ENCODE data around the gene KHNYN. TPM values are rescaled to one million over a fixed set of nuclear protein-coding genes. Genes with fewer than 3 reads are reported as not detected.
"Not testable (repeated sequence)": the region's sequence is repeated elsewhere in the genome, so short reads cannot be mapped to it uniquely, and the experiment has no call there.

The KHNYN gene
- total RNA-seq, 1 donor from 2014 or later = 56.6 TPM

DNA sequence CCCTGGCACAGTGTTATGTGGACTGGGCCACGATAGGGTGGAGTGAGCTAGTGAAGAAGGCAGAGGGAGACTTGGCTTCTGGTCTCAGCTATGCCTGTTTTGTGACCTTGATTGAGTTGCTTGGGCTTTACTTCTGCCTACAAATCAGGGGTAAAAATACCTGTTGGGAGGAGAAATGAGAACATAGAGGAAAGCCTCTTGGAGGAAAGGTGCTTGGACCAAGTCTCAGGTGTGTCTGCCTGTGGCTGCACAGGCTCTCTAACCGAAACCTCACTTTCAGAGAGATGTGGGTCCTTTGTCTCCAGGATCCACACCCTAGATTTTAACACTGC, 7.9 kb downstream of the KHNYN start:
- no peak for DNase-seq

DNA sequence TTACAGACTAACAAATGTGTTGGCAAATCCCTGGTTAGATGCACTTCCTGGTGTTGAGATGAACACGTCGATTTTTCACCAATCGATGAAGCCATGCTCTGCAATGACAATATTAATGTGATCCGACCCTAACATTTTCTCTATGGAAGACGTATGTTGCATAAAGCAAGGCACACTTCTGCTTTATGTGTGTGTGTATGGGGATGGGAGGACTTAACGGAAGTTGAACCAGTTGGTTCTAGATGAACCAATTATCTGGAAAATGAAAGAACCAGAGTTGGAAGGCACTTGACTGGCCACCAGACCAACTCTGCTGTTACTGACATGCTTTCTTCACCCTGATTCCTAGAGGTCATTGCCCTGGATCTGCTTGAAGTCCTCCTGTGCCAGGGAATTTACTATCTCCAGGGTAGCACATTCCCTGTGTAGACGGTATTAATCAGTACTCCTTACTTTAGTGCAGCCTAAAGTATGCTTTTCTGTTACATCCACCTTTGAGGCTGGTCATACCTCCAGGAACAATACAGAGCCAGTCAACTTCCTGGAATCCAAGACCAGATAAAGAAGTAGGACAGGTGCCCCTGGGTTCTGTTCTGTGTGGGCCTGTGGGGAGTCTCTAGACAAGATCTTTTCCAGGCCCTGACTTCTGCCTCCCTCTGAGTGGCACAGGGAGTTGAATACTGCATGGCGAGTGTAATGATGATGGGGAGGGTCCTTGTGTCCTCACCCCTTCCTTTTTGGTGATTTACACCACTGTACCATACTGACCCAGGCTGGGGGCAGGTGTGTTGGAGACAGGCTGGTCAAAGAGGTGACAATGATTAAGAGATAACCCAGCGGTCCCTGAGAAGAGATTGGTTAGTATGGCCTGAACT, 8.7 kb downstream of the KHNYN start:
- DNase-seq = no peak

DNA sequence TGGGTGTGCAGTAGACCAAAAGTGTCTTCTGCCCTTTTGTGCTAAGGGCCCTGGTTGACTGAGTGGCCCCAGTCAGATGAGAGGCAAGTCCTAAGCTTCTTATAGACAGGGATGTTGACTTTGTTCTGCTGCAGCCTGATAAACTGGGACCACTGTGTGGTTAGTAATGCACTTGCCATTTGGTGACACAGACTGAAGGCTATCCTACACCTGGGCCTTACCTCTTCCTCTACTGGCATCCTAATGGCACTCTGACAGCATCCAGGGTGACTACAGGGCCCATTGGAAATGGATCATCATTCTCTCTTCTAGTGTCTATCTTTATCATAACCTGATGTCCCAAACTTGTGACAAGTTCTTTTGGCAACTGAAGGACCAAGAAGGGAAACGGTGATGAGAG, 9.5 kb downstream of the KHNYN start:
- DNase-seq = no peak

DNA sequence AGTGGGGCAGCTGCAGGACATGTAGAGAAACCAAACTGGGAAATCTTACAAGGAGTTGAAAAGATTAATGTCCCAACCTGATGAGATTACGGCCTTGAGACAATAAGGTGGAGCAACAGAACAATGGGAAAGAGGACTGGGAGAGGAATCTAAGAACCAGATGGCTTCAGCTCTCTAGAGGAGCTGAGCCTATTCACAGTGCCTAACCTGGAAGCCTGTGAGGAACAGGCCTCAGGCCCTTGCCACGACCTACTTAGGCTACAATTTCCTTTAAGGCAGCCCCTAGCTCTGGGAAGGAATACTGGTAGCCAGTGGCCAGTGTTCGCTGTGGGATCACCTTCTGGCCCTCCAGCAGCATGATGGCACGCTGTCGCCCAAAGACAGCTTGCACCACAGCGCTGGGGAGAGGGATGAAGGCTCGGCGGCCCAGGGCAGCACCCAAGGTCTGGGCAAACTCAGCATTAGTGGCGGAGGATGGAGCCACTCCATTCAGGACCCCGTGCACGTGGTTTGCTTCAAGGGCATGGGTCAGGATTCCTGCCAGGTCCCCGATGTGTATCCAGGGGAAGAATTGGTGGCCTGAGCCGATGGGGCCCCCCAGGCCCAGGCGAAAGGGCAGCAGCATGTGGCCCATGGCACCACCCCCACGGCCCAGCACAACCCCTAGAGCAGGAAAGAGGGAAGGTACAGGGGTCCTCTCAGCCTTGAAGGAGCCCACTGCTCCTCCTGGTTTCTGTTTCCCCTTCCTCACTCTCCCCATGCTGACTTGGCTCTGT, 10.3 kb downstream of the KHNYN start:
- DNase-seq = no peak

DNA sequence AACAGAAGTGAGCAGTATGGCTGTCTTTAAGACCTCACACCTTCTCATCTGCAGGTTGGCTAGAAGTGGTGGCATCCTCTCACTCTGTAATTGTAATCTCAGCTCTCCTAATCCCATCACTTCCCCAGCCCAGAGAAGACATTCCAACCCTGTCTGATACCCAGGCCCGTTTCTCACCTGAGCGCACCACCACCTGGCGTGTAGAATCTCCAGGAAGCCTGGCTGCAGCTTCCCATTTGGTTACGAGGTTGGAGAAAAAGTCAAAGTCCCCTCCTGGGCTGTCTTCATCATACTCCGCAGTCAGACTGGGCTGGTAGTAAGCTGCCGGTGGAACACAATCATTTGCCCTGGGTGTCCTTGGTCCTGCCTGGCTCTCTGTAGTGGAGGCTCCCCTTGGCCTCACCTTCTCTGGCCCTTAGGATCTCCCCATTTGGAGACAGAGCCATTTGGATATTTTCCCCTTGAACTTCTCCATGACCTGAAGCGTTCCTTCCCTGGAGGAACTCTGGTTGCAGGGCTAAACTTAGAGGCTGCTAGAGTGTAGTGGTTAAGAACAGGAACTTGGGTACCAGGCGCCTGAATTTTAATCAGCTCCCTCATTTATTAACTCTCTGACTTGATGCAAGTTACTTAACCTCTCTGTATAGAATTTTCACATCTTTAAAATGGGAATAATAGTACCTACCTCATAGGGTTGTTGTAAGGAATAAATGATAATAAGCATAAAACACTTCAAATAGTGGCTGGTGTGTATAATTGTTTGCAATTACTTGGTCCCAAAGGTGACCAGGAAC, 11.0 kb downstream of the KHNYN start:
- no peak for DNase-seq

DNA sequence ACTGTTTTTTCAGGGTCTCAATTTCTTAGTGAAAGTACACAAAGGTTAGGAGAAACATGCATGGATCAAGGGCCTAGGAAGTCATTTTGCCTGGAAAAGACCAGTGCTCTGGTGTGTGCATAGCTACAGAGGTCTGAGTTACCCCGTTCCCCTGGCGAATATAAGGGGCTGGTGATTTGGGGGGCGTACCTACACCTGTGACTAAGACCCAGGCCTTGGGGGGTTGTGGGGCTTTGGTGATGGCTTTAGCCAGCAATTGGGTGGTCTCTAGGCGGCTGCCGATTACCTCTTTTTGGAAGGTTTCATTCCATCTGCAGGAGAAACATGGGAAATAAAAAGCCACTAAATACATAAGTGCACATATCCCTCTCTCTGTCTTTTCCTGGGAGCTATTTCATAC, 11.7 kb downstream of the KHNYN start:
- DNase-seq = no peak

DNA sequence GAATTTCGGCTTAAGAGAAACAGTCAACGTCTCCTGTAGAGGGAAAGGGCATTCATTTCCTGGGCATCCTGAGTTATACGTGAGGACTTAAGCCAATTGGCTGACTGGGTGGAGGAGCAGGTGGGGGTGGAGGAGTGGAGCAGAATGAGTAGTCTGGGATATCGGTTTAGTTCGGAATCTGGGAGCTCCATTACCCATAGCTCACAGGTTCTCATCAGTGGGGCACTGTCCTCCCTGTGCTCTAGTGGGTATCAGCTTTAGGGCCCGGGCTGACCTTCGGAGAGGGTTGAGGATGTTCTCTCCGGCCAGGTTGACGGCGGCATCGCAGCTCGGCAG, 12.1 kb downstream of the KHNYN start:
- DNase-seq = no peak

DNA sequence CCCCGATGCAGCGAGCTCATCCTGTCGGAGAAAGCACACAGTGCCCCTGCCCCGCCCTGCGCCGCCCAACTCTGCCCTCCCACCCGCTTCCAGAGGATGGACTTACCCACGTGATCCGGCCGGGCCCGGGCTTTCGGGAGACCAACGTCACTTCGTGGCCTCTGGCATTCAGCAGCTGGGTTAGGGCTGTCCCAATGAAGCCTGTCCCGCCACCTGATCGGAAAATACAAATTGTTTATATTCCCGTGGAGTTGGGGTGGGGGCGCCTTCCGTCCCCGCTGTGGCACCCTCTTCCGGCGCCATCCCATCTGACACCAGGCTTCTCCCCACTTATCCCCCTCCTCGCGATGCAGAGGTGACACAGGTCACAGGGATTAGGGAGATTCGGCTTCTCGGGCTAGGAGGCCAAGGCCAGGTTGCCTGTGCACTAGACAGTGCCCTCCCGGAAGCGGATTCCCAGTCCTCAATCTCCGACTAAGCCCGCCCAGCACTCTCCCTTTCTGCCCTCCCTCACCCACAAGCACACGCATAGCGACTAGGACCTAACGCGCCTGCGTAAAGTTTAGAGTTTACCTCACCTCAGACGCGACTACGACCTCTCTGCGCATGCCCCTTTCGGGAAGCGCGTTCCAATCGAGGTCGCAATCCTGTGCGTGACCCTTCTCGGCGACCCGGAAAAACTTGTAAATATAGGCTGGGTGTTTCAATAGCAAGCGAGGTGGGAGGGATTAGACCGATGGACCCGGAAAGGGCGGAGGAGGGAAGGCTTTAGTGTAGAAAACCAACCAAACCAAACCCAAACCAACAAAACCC, 12.7 kb downstream of the KHNYN start, which contains the start of gene SDR39U1:
Gene SDR39U1 (minus strand): TSS at position 537 of the 813 bp plus-strand sequence. CDS start 7 bp downstream, at position 530.
- peak; percentile 100 for DNase-seq

DNA sequence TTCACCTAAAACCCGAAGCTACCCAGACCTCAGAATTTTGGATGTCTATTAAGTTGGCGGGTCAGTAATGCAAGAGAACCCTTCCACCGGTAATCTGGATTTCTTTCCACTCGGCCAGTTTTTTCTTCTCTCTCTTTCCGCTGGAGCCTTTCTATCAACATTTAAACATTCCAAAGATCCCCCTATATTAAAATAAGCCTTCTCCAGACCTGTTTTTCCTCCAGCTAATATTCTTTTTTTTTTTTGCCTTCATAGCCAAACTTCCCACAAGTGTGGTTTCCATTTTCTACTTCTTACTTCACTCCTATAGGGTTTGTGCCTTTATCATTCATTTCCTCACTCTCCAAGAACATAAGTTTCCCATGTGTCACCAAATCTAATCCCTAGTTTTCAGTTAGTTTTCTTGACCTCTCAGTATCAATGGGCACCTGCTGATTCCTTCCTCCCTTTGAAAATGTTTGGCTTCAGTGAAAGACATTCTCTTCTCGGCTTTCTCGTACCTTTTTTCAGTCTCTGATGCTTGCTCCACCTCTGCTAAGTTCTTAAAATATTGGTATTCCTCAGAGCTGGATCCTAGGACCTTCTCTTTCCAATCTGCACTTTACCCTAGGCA, 13.4 kb downstream of the KHNYN start:
- DNase-seq = no peak

DNA sequence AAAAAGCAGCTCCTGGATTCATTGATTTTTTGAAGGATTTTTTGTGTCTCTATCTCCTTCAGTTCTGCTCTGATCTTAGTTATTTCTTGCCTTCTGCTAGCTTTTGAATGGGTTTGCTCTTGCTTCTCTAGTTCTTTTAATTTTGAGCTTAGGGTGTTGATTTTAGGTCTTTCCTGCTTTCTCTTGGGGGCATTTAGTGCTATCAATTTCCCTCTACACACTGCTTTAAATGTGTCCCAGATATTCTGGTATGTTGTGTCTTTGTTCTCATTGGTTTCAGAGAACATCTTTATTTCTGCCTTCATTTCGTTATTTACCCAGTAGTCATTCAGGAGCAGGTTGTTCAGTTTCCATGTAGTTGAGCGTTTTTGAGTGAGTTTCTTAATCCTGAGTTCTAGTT, 21.1 kb downstream of the KHNYN start:
- not testable (repeated sequence) for DNase-seq

DNA sequence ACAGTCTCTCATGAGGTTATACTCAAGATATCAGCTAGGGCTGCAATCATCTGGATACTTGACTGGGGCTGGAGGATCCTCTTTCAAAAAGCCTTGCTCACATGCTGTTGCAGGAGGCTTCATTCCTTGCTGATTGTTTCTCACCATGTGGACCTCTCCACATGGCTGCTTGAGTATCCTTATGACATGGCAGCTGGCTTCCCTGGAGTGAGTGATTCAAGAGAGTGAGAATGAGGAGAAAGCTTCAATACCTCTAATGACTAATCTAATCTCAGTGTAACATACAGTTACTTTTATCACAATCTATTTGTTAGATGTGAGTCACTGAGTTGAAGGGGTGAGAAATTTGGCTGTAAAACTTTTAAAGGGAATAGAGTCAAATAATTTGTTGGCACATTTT, 27.2 kb downstream of the KHNYN start:
- no peak for DNase-seq

DNA sequence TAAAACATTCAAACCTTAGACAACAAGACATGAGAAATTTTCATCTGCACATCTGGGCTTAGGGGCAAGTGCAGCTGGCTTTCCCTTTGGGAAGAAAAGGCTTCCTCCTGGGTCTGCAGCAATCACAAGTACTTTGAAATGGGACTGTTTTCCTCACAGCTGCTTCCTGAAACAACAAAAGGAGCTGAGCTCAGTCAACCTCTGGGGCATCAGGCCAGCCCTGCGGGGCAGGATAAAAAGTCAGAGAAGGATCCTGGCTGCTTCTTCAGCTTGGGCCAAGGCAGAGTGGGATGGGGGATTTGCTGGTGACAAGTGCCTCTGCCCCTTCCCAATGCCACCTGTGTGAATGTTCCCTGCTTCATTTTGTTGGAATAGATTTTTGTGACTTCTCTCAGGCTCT, 29.0 kb downstream of the KHNYN start:
- no peak for DNase-seq

DNA sequence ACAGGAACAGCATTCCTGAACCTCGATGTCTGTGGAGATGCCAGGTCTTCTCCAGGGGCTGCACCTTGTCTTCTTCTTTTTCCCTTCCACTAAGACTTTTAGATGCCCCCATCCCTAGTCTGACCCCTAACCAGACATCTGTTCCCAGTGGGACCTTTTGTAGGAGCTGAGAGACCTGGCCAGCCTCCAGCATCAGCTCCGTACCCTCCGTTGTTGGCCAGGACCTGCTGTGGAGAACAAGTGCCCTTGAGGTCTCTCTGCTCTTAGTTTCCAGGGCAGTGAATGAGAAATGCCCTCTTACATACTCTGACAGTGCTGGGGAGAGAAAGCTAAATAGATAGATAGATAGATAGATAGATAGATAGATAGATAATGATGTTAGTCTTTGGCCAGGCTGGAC, 29.6 kb downstream of the KHNYN start:
- no peak for DNase-seq

DNA sequence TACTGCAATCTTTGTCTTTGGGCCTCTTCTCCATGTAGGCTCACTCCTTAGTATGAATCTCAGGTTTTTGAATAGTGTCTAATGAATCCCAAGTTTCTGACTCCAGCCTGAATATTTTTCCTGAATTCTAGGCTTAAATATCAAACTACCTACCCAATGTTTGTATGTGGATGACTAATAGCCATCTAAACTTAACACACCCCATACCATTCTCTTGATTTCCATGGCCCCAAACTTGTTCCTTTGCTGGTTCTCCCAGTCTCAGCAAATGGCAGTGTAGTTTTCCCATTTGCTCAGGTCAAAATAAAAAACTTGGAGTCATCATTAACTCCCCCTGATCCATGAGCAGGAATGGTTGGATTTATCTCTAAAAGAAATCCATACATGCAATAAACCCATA, 31.6 kb downstream of the KHNYN start:
- DNase-seq = no peak

DNA sequence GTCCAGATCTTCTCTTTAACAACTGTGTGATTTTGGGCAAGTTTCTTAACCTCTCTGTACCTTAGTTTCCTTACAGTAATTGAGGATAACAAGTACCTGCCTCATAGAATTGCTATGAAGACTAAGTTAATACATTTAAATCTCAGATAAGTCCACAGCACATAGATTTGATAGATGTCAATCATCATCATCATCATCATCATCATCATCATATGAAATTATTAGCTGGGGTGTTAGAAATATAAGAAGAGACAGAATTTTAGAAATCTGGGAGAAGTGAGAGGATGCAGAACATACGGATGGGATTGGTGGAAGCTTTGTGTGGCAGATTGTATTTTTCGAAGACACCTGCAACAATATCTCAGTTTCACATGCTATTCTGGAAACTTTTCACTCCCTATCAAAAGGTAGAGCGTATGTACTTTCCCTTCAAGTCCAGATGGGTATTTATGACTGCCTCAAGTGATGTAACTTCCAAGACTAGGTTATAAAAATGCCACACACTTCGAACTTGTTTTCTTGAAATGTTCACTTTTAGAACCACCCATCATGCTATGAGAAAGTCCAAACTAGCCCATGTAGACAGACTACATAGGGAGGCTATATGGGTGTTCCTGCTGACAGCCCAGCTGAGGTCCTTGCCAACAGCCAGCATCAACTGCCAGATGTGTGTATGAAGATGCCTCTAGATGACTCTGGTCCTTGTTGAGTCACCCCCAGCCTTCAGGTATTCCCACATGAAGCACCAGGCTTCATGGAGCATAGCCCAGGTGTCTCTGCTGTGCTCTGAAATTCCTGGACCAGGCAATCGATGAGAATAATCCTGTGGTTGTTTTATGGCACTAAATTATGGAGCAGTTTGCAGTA, 33.5 kb downstream of the KHNYN start:
- no peak for DNase-seq

DNA sequence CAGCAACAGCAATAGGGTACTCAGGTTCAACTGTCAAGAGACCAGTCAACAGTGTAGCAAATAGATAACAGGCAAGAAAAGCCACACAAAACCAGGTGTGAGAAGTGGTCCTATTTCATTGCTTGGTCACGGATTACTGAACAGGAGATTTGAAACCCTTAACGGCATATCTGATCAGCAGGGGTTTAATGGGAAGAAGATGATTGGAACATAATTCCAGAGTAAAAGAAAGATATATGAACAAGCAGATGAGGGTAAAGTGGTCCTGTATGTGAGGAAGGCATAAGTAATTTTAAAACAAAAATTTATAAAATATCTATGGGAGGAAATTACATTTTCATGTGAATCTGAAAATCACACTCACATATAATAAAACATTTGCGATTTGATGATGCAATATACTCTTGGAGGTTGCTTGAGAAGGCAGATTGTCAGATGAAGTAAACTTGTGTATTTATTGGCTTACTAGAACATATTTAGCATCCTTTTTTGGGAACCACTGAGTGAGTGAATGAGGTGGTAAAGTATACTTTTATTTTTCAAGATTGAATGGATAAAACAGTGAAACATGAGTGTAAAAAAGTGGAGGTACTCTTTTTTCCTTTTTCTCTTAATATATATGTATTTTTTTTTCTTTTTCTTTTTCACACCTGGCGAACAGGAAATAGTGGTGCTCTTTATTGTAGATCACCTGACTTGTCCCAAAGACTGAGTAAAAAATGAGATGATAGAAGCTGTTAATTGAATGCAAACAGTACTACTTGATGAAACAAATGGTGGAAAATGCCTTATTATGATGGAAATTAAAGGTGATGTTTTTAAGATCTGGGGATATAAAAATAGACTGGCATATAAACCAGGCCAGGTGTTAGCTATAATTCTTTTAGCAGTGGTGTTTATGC, 34.4 kb downstream of the KHNYN start:
- DNase-seq = no peak

DNA sequence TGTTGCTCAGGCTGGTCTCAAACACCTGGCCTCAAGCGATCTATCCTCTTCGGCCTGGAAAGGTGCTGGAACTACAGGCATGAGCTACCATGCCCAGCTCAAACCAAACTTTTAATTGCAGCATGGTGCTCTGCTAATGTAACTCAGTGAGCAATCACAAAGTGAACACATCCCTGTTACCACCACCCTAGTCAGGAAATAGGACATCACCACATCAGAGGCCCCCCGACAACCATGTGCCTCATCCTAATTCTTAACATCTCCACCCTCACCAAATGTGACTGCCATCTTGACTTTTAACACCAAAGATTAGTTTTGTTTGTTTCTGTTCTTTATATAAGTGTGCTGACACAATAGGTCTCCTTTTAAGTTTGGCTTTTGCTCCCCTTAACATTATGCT, 35.6 kb downstream of the KHNYN start:
- no peak for DNase-seq

DNA sequence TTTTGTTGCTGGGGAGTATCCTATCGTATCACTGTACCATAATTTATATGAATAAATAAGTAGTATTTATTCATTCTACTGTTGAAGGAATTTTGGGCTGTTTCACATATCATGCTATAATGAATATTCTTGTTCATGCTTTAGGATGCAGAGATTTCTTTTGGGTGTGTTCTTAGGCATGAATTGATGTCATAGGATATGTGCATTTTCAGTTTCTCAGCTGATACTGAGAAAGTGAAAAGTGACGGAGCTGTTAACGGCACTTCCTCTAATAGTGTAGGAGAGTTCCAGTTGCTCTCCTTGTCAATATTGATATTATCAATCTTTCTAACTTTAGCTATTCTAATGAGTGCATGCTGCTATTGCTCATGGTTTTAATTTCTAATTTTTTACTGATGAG, 36.1 kb downstream of the KHNYN start:
- no peak for DNase-seq

DNA sequence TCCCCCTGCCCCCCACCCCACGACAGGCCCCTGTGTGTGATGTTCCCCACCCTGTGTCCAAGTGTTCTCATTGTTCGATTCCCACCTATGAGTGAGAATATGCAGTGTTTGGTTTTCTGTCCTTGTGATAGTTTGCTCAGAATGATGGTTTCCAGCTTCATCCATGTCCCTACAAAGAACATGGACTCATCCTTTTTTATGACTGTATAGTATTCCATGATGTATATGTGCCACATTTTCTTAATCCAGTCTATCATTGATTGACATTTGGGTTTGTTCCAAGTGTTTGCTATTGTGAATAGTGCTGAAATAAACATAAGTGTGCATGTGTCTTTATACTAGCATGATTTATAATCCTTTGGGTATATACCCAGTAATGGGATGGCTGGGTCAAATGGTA, 40.7 kb downstream of the KHNYN start:
- DNase-seq = not testable (repeated sequence)

DNA sequence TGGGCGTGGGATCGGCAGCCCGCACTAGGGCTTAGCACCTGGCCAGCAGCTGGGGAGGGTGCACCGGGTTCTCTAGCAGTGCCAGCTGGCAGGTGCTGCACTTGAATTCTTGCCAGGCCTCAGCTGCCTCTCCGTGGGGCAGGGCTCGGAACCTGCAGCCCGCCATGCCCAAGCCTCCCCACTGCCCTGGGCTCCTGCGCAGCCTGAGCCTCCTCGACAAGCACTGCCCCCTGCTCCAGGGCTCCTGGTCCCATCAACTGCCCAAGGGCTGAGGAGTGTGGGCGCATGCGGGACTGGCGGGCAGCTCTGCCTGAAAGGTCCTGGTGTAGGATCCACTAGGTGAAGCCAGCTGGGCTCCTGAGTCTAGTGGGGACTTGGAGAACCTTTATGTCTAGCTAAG, 43.5 kb downstream of the KHNYN start:
- no peak for DNase-seq
